ENCODE results near the gene MLYCD.

- TF ChIP-seq CTCF (IDR thresholded peaks at IDR 0.05) (no peak), EP300 (IDR thresholded peaks at IDR 0.05) (no peak), POLR2AphosphoS5 (IDR thresholded peaks at IDR 0.05) (no peak)
These were observed 9.9 kb downstream of the MLYCD start for GRCh38 chr16:83908798-83909197.

Measured in esophagus muscularis mucosa (tissue), 4 donors.